Uterus (tissue), 2 donors: Measurements from ENCODE around the gene MAJIN.

Experiments used
- POLR2A ChIP-seq, 2 donors: fragments of 450-650 bp; IDR thresholded peaks; one replicate each; pipeline ENCODE4 v1.6.1; 2016; ENCODE audit warnings: antibody characterized with exemption in 2 of 2, mild to moderate bottlenecking in 1 of 2, moderate library complexity in 1 of 2
- TF ChIP-seq, protein P1 (sequence below), 4 experiments: fragments of 200-600 bp in 2 of 4; fragments of 450-650 bp in 2 of 4; sonication (generic) in 2 of 4; IDR thresholded peaks; one replicate each; pipeline ENCODE4 v1.5.1; 2016 to 2019; ENCODE audit warnings: antibody characterized with exemption in 4 of 4, mild to moderate bottlenecking in 2 of 4, moderate library complexity in 1 of 4

DNA sequence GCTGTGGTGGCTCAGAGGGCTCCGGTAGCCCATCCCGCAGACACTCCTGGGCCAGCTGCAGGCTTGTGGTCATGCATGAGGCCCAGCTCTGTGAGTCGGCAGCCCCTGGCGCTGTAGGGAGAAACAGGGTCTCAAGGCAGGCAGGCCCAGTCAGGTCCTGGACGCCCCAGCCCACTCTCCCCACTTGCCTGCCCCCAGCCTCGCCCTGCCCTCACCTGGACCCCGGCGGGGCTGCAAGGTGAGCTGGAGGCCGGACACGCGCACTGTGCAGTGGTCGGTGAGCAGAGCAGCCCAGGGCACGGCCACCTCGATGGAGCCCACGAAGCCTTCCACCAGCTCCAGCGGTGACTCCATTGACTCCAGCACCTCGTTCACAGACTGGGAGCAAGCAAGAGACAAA, 57.8 kb downstream of the MAJIN start:
- TF ChIP-seq, protein P1, sequence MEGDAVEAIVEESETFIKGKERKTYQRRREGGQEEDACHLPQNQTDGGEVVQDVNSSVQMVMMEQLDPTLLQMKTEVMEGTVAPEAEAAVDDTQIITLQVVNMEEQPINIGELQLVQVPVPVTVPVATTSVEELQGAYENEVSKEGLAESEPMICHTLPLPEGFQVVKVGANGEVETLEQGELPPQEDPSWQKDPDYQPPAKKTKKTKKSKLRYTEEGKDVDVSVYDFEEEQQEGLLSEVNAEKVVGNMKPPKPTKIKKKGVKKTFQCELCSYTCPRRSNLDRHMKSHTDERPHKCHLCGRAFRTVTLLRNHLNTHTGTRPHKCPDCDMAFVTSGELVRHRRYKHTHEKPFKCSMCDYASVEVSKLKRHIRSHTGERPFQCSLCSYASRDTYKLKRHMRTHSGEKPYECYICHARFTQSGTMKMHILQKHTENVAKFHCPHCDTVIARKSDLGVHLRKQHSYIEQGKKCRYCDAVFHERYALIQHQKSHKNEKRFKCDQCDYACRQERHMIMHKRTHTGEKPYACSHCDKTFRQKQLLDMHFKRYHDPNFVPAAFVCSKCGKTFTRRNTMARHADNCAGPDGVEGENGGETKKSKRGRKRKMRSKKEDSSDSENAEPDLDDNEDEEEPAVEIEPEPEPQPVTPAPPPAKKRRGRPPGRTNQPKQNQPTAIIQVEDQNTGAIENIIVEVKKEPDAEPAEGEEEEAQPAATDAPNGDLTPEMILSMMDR (IDR thresholded peaks at IDR 0.05) = no peak
- TF ChIP-seq POLR2A (IDR thresholded peaks at IDR 0.05) = no peak
